H9 (cell line): ENCODE results near the gene NKX6-2. TPM values are rescaled to one million over a fixed set of nuclear protein-coding genes. Genes with fewer than 3 reads are reported as not detected.

Source experiments
- DNase-seq: peaks from one replicate; pipeline ENCODE4 v3.0.0-alpha.2; 2017
- H2AFZ ChIP-seq: one replicate; pipeline ENCODE4 v1.6.1; 2013; ENCODE audit warnings: mild to moderate bottlenecking, low read length, control low read depth, moderate library complexity
- H2AK5ac ChIP-seq: 2 replicates; pipeline ENCODE4 v1.6.1; 2013; ENCODE audit warnings: low read length, control low read depth, mixed read lengths; ENCODE audit not compliant: insufficient read length
- H2BK120ac ChIP-seq: one replicate; pipeline ENCODE4 v1.6.1; 2013; ENCODE audit warnings: low read depth, mild to moderate bottlenecking, low read length, control low read depth, inconsistent platforms; ENCODE audit not compliant: poor library complexity, severe bottlenecking
- H2BK12ac ChIP-seq: 2 replicates; pipeline ENCODE4 v1.6.1; 2013; ENCODE audit warnings: low read length, control low read depth, mixed read lengths, low read depth; ENCODE audit not compliant: insufficient read length
- H2BK15ac ChIP-seq: 2 replicates; pipeline ENCODE4 v1.6.1; 2013; ENCODE audit warnings: low read depth, low read length, control low read depth
- H2BK20ac ChIP-seq: one replicate; pipeline ENCODE4 v1.6.1; 2013; ENCODE audit warnings: low read depth, mild to moderate bottlenecking, low read length, control low read depth, inconsistent platforms; ENCODE audit not compliant: poor library complexity, severe bottlenecking
- H2BK5ac ChIP-seq: 2 replicates; pipeline ENCODE4 v1.6.1; 2013; ENCODE audit warnings: low read length, control low read depth, mixed read lengths; ENCODE audit not compliant: insufficient read length
- H3K14ac ChIP-seq: 2 replicates; pipeline ENCODE4 v1.6.1; 2013; ENCODE audit warnings: low read length, control low read depth; ENCODE audit not compliant: insufficient read depth
- H3K18ac ChIP-seq: 2 replicates; pipeline ENCODE4 v1.6.1; 2013; ENCODE audit warnings: low read depth, mild to moderate bottlenecking, mixed read lengths, low read length, control low read depth; ENCODE audit not compliant: insufficient read length
- H3K23ac ChIP-seq: 2 replicates; pipeline ENCODE4 v1.6.1; 2013; ENCODE audit warnings: low read length, control low read depth, mixed read lengths, low read depth; ENCODE audit not compliant: insufficient read length
- H3K23me2 ChIP-seq: 2 replicates; pipeline ENCODE4 v1.6.1; 2013; ENCODE audit warnings: low read depth, mild to moderate bottlenecking, mixed read lengths, low read length, control low read depth; ENCODE audit not compliant: insufficient read length, poor library complexity, severe bottlenecking
- H3K27ac ChIP-seq: 2 replicates; pipeline ENCODE4 v1.5.1; 2013; ENCODE audit warnings: low read length, control low read depth, mixed read lengths, low read depth; ENCODE audit not compliant: insufficient read length
- H3K27me3 ChIP-seq: 2 replicates; pipeline ENCODE4 v1.6.1; 2013; ENCODE audit warnings: low read length, control low read depth, inconsistent platforms; ENCODE audit not compliant: insufficient read depth
- H3K4ac ChIP-seq: 2 replicates; pipeline ENCODE4 v1.6.1; 2013; ENCODE audit warnings: low read depth, mild to moderate bottlenecking, control low read depth, inconsistent platforms, low read length, moderate library complexity
- H3K4me1 ChIP-seq: 2 replicates; pipeline ENCODE4 v1.6.1; 2013; ENCODE audit warnings: low read length, control low read depth, inconsistent platforms; ENCODE audit not compliant: insufficient read depth
- H3K4me2 ChIP-seq: 2 replicates; pipeline ENCODE4 v1.6.1; 2013; ENCODE audit warnings: low read length, control low read depth, mixed read lengths; ENCODE audit not compliant: insufficient read length, insufficient read depth
- H3K56ac ChIP-seq: 2 replicates; pipeline ENCODE4 v1.6.1; 2013; ENCODE audit warnings: low read depth, mild to moderate bottlenecking, mixed read lengths, low read length, control low read depth; ENCODE audit not compliant: insufficient read length
- H3K79me1 ChIP-seq: 2 replicates; pipeline ENCODE4 v1.6.1; 2013; ENCODE audit warnings: low read depth, mild to moderate bottlenecking, moderate library complexity, low read length, control low read depth, inconsistent platforms; ENCODE audit not compliant: insufficient read depth, poor library complexity, severe bottlenecking
- H3K79me2 ChIP-seq: 2 replicates; pipeline ENCODE4 v1.6.1; 2013; ENCODE audit warnings: low read length, control low read depth, inconsistent platforms; ENCODE audit not compliant: insufficient read depth
- H3K9ac ChIP-seq: 2 replicates; pipeline ENCODE4 v1.6.1; 2013; ENCODE audit warnings: low read length, control low read depth, mixed read lengths; ENCODE audit not compliant: insufficient read length; ENCODE audit errors: extremely low read depth
- H3K9me3 ChIP-seq: one replicate; pipeline ENCODE4 v1.6.1; 2013; ENCODE audit warnings: low read depth, low read length, inconsistent platforms; ENCODE audit not compliant: control insufficient read depth
- H3T11ph ChIP-seq: one replicate; pipeline ENCODE4 v1.6.1; 2013; ENCODE audit warnings: mild to moderate bottlenecking, low read length, control low read depth, inconsistent platforms
- H4K20me1 ChIP-seq: one replicate; pipeline ENCODE4 v1.6.1; 2013; ENCODE audit not compliant: control insufficient read depth, insufficient read length, insufficient read depth
- H4K5ac ChIP-seq: 2 replicates; pipeline ENCODE4 v1.6.1; 2013; ENCODE audit warnings: low read depth, mild to moderate bottlenecking, mixed read lengths, low read length, control low read depth; ENCODE audit not compliant: insufficient read length
- H4K8ac ChIP-seq: replicated peaks from 2 replicates; pipeline ENCODE4 v1.6.1; 2013; ENCODE audit warnings: low read length, control low read depth, mixed read lengths, low read depth; ENCODE audit not compliant: insufficient read length
- H4K91ac ChIP-seq: 2 replicates; pipeline ENCODE4 v1.6.1; 2013; ENCODE audit warnings: low read depth, mild to moderate bottlenecking, moderate library complexity, mixed read lengths, low read length, control low read depth; ENCODE audit not compliant: insufficient read length
- H3K27ac Mint-ChIP-seq, 3 experiments: 2 replicates in 2 of 3; 3 replicates in 1 of 3; pipeline ENCODE4 v1.8.0; 2020 to 2021; ENCODE audit warnings: mixed read lengths in 3 of 3, mild to moderate bottlenecking in 1 of 3, moderate library complexity in 1 of 3
- H3K27me3 Mint-ChIP-seq: 2 replicates; pipeline ENCODE4 v1.8.0; 2021; ENCODE audit warnings: low read depth, mild to moderate bottlenecking, moderate library complexity, mixed read lengths
- H3K36me3 Mint-ChIP-seq, 3 experiments: 2 replicates in 2 of 3; 3 replicates in 1 of 3; pipeline ENCODE4 v1.8.0; 2020 to 2021; ENCODE audit warnings: low read depth in 3 of 3, mixed read lengths in 3 of 3; ENCODE audit not compliant: insufficient read depth in 1 of 3
- H3K4me1 Mint-ChIP-seq, 2 experiments: 2 replicates each; pipeline ENCODE4 v1.8.0; 2020; ENCODE audit warnings: mixed read lengths in 2 of 2
- H3K4me3 Mint-ChIP-seq, 2 experiments: 2 replicates in 1 of 2; 3 replicates in 1 of 2; pipeline ENCODE4 v1.8.0; 2020 to 2021; ENCODE audit warnings: mild to moderate bottlenecking in 2 of 2, mixed read lengths in 2 of 2, moderate library complexity in 1 of 2
- H3K9me3 Mint-ChIP-seq, 2 experiments: 2 replicates in 1 of 2; 3 replicates in 1 of 2; pipeline ENCODE4 v1.8.0; 2020; ENCODE audit warnings: mild to moderate bottlenecking in 2 of 2, mixed read lengths in 2 of 2, moderate library complexity in 1 of 2
- WGBS: extraction: QIAGEN DNeasy Blood & Tissue Kit; methylation state at CpG from one replicate; pipeline ENCODE4 v1.1.7; 2013; ENCODE audit warnings: missing lambda C conversion rate, low lambda C conversion rate, mixed read lengths; ENCODE audit not compliant: insufficient read length; ENCODE audit errors: extremely low coverage; 5-methylcytosine and 5-hydroxymethylcytosine counted together
- total RNA-seq: library from RNA; stranded (reverse); gene quantifications from 2 replicates; pipeline ENCODE4 v1.2.1, GENCODE V29; 2021
- TF ChIP-seq, protein P1 (sequence below): fragments of 200-600 bp; sonication (generic); conservative IDR thresholded peaks from 3 replicates; pipeline ENCODE4 v1.8.0; 2021; ENCODE audit warnings: antibody characterized with exemption, mild to moderate bottlenecking

NKX6-2 gene
- total RNA-seq, 1 experiment from 2014 or later: 0.13 TPM

DNA sequence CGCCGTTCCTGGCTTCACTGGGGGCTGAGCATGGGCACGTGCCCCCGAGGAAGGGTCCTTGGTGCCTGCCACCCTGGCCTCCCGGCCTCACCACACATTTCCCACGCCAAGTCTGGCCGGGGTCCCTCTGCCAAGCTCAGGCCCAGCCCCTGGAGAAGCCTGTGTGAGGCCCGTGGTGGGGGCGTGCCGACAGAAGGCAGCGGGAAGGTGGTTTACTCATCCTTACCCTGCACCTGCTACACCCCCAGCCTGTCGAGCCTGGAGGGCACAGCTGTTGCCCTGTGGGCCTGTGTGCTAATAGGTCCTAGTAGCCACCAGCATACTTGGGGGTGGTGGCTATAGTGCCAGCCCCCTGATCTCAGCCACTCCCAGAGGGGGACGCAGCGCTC, 46.7 kb downstream of the NKX6-2 start:
- no peak overlapping the region for H3K23ac ChIP-seq
- no peak overlapping the region for H2AK5ac ChIP-seq
- H3T11ph ChIP-seq: no peak overlapping the region
- H4K5ac ChIP-seq: no peak overlapping the region
- H3K27me3 ChIP-seq: no peaks in the 10 kb centered on the region
- Mint-ChIP-seq H3K27me3 (no peaks in the 10 kb centered on the region; the same call in 1 of the 2 replicates), H3K36me3 (no peaks in the 10 kb centered on the region), H3K4me1 (peaks cover 32 to 36% of the 10 kb centered on the region in 2 experiments), H3K4me3 (no peak overlapping the region), H3K27ac (no peak overlapping the region; a peak in 1 of 7 replicates), H3K9me3 (no peaks in the 10 kb centered on the region)
- H3K79me1 ChIP-seq: no peaks in the 10 kb centered on the region
- WGBS: no CpG with 5 or more reads among the region's 14 CpGs
- no peaks in the 10 kb centered on the region for H3K23me2 ChIP-seq
- no peak overlapping the region for H4K91ac ChIP-seq
- H3K18ac ChIP-seq: no peak overlapping the region
- H3K27ac ChIP-seq: no peak overlapping the region
- H2AFZ ChIP-seq: no peak overlapping the region
- H3K79me2 ChIP-seq: no peaks in the 10 kb centered on the region
- H3K14ac ChIP-seq: no peak overlapping the region
- H3K4me1 ChIP-seq: no peaks in the 10 kb centered on the region
- no peak overlapping the region for H2BK20ac ChIP-seq
- H2BK5ac ChIP-seq: no peak overlapping the region
- H3K4ac ChIP-seq: no peak overlapping the region
- no peak overlapping the region for H4K8ac ChIP-seq
- no peak overlapping the region for H2BK120ac ChIP-seq
- H3K4me2 ChIP-seq: no peak overlapping the region
- H3K56ac ChIP-seq: no peak overlapping the region
- no peak for DNase-seq
- no peaks in the 10 kb centered on the region for H3K9me3 ChIP-seq
- no peak overlapping the region for H3K9ac ChIP-seq
- no peaks in the 10 kb centered on the region for H4K20me1 ChIP-seq
- H2BK12ac ChIP-seq: no peak overlapping the region
- H2BK15ac ChIP-seq: no peak overlapping the region
- TF ChIP-seq, protein P1, sequence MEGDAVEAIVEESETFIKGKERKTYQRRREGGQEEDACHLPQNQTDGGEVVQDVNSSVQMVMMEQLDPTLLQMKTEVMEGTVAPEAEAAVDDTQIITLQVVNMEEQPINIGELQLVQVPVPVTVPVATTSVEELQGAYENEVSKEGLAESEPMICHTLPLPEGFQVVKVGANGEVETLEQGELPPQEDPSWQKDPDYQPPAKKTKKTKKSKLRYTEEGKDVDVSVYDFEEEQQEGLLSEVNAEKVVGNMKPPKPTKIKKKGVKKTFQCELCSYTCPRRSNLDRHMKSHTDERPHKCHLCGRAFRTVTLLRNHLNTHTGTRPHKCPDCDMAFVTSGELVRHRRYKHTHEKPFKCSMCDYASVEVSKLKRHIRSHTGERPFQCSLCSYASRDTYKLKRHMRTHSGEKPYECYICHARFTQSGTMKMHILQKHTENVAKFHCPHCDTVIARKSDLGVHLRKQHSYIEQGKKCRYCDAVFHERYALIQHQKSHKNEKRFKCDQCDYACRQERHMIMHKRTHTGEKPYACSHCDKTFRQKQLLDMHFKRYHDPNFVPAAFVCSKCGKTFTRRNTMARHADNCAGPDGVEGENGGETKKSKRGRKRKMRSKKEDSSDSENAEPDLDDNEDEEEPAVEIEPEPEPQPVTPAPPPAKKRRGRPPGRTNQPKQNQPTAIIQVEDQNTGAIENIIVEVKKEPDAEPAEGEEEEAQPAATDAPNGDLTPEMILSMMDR: no peak
